GM12865 (cell line): ENCODE measurements around the gene PCCA.
A peak's percentile ranks its signal among the peaks of the same experiment; 100 is the strongest.

Experiments
- DNase-seq: peaks from one replicate; pipeline ENCODE4 v3.0.0; 2010; ENCODE audit warnings: low read depth
- H3K4me3 ChIP-seq: 2 replicates; pipeline ENCODE4 v1.5.1; 2011; ENCODE audit warnings: mild to moderate bottlenecking, low read depth, low read length, control low read depth
- CTCF ChIP-seq: IDR thresholded peaks from 2 replicates; pipeline ENCODE4 v1.5.1; 2011; ENCODE audit warnings: low read length, control low read depth, low read depth, inconsistent platforms; ENCODE audit not compliant: insufficient read depth; ENCODE audit errors: missing control alignments

The PCCA gene

GRCh38 chr13:100517728-100518127 is 428.8 kb downstream of the PCCA start:
- no peak for TF ChIP-seq CTCF
- no peak overlapping the region for H3K4me3 ChIP-seq
- peak; percentile 59 for DNase-seq

GRCh38 chr13:100518394-100519062 is 429.6 kb downstream of the PCCA start:
- no peak for TF ChIP-seq CTCF
- H3K4me3 ChIP-seq = no peak overlapping the region
- no peak for DNase-seq

- no peak overlapping the region for H3K4me3 ChIP-seq
- TF ChIP-seq CTCF = no peak
- no peak for DNase-seq
Measured at GRCh38 chr13:100519626-100520025, 430.7 kb downstream of the PCCA start.

- TF ChIP-seq CTCF = no peak
- no peak for DNase-seq
- no peak overlapping the region for H3K4me3 ChIP-seq
Measured at GRCh38 chr13:100520936-100521850, 432.3 kb downstream of the PCCA start.

GRCh38 chr13:100521851-100522617 is 433.1 kb downstream of the PCCA start:
- DNase-seq = no peak
- no peak for TF ChIP-seq CTCF
- H3K4me3 ChIP-seq = no peak overlapping the region

- no peak for TF ChIP-seq CTCF
- H3K4me3 ChIP-seq = no peak overlapping the region
- no peak for DNase-seq
Measured at GRCh38 chr13:100522618-100523309, 433.9 kb downstream of the PCCA start.
